GM21737 (cell line): Measurements from ENCODE around the gene GMPPA.

ENCODE experiments used
- ATAC-seq: cut with Tn5 transposase; IDR thresholded peaks from one replicate; pipeline ENCODE4 v1.9.1; 2021; ENCODE audit warnings: mild to moderate bottlenecking, moderate library complexity; ENCODE audit not compliant: unreplicated experiment

The GMPPA gene

GRCh38 chr2:219498280-219499057 is at the start of gene GMPPA:
Gene GMPPA (plus strand): TSS chr2:219498891. CDS start chr2:219499976, 1,085 bp downstream.
- peak; percentile 93 for ATAC-seq

- ATAC-seq: no peak
These were observed 49.1 kb upstream of the GMPPA start for GRCh38 chr2:219449609-219450008.

GRCh38 chr2:219451661-219452360 is 46.9 kb upstream of the GMPPA start:
- ATAC-seq: no peak

GRCh38 chr2:219452361-219453317 is 46.1 kb upstream of the GMPPA start:
- no peak for ATAC-seq

GRCh38 chr2:219453671-219454590 is 44.8 kb upstream of the GMPPA start:
- no peak for ATAC-seq

- no peak for ATAC-seq
These were observed 43.1 kb upstream of the GMPPA start for GRCh38 chr2:219455581-219455980.

- no peak for ATAC-seq
These were observed 40.8 kb upstream of the GMPPA start for GRCh38 chr2:219457784-219458369.

GRCh38 chr2:219458996-219459395 is 39.7 kb upstream of the GMPPA start:
- ATAC-seq: no peak

GRCh38 chr2:219459460-219460311 is 39.0 kb upstream of the GMPPA start:
- peak; percentile 67 for ATAC-seq

GRCh38 chr2:219460424-219460926 is 38.2 kb upstream of the GMPPA start:
- ATAC-seq: no peak

GRCh38 chr2:219461047-219461514 is 37.6 kb upstream of the GMPPA start:
- no peak for ATAC-seq

GRCh38 chr2:219461669-219462068 is 37.0 kb upstream of the GMPPA start:
- no peak for ATAC-seq

GRCh38 chr2:219462349-219462748 is 36.3 kb upstream of the GMPPA start:
- no peak for ATAC-seq

- no peak for ATAC-seq
These were observed 34.2 kb upstream of the GMPPA start for GRCh38 chr2:219464286-219465032.

- ATAC-seq: no peak
These were observed 32.8 kb upstream of the GMPPA start for GRCh38 chr2:219465659-219466561.

- ATAC-seq: no peak
These were observed 31.6 kb upstream of the GMPPA start for GRCh38 chr2:219466816-219467735.
